GM19467 (cell line): Measurements from ENCODE around the gene LMO7.

Experiments used
- ATAC-seq: cut with Tn5 transposase; IDR thresholded peaks from one replicate; pipeline ENCODE4 v1.9.1; 2021; ENCODE audit warnings: mild to moderate bottlenecking, moderate library complexity; ENCODE audit not compliant: unreplicated experiment

Gene LMO7

GRCh38 chr13:75831389-75831788, 195.3 kb downstream of the LMO7 start:
- no peak for ATAC-seq

GRCh38 chr13:75832812-75833211, 196.7 kb downstream of the LMO7 start:
- ATAC-seq: no peak

GRCh38 chr13:75836441-75836840, 200.3 kb downstream of the LMO7 start:
- ATAC-seq: no peak

GRCh38 chr13:75838366-75839005, 202.4 kb downstream of the LMO7 start:
- ATAC-seq: no peak

GRCh38 chr13:75839406-75839805, 203.3 kb downstream of the LMO7 start:
- no peak for ATAC-seq

DNA sequence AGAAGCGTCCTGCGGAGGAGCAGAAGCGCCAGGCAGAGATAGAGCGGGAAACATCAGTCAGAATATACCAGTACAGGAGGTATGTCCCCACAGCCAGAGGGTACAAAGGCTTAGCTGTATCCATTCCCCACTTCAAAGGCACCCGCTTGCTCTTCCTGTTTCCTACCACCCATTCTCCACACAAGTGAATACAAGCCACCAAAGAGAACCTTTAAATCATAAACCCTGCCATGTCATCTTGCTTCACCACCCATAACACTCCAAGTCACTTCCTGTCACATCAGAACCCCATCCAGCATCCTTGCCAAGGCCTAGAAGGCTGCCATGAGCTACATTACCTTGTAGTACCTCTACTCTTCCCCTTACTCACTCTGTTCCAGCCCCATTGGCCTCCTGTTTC, 205.8 kb downstream of the LMO7 start:
- no peak for ATAC-seq

GRCh38 chr13:75843074-75843473, 206.9 kb downstream of the LMO7 start:
- ATAC-seq: no peak

- no peak for ATAC-seq
Measured at GRCh38 chr13:75843991-75844390, 207.9 kb downstream of the LMO7 start.

DNA sequence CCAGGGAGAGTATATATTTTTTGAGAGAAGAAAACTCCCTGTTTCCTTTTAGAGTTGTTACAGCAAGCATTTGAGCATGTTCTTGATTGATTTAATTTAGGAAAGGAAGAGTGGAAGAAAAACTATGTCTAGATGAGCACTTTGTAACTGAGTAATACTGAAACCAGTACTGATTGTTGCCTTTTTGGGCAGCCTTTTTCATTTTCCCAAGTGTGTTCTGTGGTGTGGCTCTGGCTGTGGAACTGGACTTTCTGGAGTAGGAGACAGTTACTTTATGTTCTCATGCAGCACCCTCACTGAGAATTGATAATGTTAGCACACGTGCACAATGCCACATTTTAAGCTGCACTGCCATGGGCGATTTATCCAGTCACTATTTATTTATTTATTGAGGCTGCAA, 211.5 kb downstream of the LMO7 start:
- ATAC-seq: no peak

DNA sequence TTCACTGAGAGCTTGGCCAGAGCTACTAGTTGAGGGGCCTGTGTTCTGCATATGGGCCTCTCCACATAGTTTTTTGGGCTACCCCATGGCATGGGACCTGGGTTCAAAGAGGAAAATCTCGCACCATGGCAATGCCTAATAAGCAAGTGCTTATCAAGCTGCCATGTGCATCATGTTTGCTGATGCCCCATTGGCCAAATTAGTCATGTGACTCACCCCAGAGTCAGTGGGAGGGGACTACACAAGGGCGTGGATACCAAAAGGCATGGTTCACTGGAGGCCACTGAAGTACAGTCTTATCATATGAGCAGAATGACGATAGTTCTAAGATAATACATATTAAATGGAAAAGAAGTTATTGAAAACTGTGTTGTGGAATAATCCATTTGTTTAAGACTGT, 214.8 kb downstream of the LMO7 start:
- no peak for ATAC-seq

GRCh38 chr13:75855216-75855615, 219.1 kb downstream of the LMO7 start:
- no peak for ATAC-seq

GRCh38 chr13:75855847-75856246, 219.7 kb downstream of the LMO7 start:
- no peak for ATAC-seq

- no peak for ATAC-seq
Measured at GRCh38 chr13:75857291-75857690, 221.2 kb downstream of the LMO7 start.

DNA sequence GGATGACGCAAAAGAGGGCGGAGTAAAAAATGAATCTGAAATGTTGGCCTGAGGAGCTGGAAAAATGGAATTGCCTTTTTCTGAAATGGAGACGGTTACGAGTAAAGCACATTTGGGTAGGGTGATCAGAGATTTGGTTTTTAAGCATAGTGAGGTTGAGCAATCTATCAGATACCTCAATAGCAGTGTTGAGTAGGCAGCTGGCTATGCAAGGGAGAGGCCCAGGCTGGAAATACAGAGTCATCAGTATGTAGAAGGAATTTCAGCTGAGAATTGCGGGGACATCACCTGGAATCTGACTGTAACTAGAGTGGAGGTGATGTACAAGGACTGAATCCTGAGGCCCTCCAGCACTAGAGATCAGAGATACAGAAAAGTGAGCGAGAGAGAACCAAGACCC, 224.8 kb downstream of the LMO7 start:
- no peak for ATAC-seq

- no peak for ATAC-seq
Measured at GRCh38 chr13:75861786-75862185, 225.7 kb downstream of the LMO7 start.

DNA sequence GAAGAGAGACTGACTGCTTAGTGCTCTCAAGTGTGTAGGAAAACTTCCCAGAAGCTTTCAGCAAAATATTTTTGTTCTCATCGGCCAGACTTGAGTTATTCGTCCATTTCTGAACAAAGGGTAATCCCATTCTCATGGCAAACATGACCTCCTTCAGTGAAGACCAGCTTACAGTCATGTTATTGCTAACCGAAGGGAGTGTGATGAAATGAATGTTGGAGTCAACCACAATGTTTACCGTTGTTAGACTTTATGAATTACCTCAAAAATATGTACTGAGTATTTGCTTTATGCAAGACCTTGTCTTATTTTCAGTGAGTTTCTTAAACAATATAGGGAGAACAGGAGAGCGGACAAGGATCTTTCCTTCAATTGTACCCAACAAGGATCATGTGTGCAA, 228.6 kb downstream of the LMO7 start:
- ATAC-seq: no peak

DNA sequence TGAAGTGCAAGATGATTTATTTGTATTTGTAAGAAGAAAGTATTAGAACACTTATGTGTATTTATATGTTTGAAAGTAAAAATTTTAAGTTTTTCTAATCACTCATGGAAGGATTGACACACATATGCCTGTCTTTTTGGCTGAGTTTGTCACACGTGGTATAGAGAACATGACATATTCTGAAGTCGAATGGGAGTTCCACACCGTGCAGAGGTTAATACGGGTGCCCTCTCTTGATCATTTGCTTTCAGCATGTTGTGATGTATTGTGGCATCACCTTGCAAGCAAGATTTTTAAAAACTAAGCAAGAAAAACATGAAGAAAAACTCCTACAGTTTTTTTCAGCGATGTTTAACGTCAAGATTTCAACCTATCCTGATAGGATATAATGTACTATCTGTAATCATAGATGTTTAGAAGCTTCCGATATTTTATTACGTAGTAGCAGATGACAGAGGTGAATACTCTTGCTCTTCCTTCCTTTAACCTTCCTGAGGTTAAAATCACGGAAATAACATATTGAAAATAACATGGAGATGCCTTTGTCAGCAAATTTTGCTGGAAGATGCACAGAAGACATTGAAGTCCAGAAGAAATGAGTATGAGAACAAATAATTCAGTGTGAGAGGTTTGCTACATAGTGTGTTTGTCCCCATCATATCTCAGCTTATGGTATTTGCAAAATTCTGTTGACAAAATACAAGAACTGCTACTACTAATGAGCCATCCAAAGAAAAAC, 231.4 kb downstream of the LMO7 start:
- ATAC-seq: no peak

GRCh38 chr13:75869981-75870380, 233.9 kb downstream of the LMO7 start:
- ATAC-seq: no peak

GRCh38 chr13:75870397-75870903, 234.3 kb downstream of the LMO7 start:
- ATAC-seq: no peak

DNA sequence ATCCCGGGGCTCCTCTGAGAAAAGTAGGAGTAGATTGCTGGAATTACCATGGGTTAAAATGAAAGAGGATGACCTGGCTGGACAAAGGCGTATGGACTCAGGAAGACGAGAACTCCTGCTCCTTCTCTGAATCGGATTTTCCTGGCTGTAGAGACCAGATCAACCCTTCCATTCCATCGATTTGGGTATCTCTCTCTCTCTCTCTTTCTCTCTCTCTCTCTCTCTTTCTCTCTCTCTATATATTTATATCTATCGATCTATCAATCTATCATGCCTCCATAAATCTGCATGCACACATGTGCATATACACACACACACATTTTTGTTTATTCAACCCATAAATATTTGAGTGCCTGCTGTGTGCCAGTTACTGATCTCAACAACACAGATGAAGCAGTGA, 234.9 kb downstream of the LMO7 start:
- ATAC-seq: no peak

DNA sequence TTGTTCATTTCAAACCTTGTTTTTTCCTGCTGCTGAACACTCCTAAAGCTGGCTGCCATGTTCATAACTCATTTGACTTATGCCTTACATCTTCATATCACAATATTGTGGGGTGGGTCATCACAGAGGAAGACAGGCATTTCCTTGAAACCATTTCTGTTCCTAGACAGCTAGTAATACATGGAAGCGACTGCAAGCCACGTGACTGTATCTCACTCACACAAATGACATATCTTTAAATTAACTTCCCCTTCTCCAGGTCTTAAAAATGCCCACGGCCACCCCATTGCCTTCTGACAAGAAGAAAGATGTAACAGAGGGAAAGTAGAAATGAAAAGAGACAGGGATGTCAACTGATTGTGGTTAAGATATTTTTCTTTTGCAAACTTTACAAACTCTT, 236.8 kb downstream of the LMO7 start:
- no peak for ATAC-seq

- ATAC-seq: no peak
Measured at GRCh38 chr13:75873494-75873893, 237.4 kb downstream of the LMO7 start.

DNA sequence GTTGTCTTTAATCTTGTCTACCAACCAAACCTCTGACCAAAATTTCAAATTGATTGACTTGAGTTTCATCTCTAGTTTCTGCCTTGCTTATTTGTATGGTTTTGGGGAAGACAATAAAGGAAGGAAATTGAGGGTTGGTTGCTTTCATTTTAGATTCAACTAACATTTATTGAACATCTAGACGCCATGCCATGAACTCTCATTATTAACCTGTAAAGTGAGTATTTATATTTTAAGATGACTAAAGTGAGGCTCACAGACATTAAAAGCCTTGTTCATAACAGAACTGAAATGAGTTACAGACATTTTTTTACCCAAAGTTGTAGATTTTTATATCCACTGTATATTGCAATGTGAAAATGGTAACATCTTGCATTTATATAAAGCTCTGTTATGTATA, 239.3 kb downstream of the LMO7 start:
- no peak for ATAC-seq
